HG02840 (cell line): ENCODE results near the gene SLC9A9.

Experiments
- ATAC-seq: cut with Tn5 transposase; IDR thresholded peaks from one replicate; pipeline ENCODE4 v1.9.1; 2021; ENCODE audit warnings: mild to moderate bottlenecking, moderate library complexity, moderate number of reproducible peaks; ENCODE audit not compliant: unreplicated experiment, low FRiP score

SLC9A9 gene

DNA sequence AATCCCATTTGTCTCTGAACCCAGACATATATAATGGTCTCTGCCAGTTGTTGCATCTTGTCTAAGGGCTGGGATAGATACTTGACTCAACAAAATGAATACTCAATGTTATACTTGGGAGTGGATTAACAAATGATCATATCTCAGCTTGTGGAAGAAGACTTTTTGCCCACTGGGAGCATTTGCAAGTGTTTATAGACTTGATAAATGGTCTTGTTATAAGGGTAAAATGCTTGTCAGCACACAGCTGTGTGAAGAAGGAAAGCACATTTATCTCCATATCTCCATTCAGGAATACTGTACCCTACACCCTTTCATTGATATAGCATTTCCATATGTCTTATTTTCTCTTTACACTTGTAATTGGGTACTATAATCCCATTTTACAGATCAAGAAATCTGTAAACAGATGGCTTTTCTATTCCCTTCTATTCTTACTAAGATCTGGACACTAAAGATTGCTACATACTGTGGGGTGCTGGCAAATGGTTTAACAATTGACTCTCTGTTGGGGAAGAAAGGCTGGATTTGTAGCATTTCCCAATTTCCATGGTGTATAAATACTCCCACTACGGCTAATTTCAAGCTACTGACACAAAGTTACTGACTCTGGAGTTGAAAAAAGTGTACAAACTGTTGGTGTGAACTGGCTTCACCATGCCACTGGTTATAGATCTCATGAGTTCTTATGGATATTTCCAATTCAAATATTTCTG lies 574.1 kb downstream of the SLC9A9 start:
- ATAC-seq: no peak

DNA sequence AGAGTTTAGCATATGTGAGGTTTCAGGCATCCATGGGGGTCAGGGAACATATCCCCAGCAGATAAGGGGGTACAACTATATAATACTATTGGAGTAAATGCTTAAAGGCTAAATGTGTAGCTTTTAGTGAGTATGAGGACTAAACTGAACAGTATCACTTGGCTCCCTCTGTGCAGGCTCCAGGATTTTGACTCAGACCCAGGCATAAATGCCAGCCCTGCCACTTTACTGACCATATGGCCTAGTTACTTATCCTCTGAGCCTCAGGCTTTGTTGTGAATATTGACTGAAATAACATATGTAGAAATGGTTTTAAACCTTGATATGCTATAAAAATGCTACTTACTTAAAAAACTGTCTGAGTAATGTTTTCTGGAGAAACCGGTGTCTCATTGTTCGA lies 577.1 kb downstream of the SLC9A9 start:
- no peak for ATAC-seq

DNA sequence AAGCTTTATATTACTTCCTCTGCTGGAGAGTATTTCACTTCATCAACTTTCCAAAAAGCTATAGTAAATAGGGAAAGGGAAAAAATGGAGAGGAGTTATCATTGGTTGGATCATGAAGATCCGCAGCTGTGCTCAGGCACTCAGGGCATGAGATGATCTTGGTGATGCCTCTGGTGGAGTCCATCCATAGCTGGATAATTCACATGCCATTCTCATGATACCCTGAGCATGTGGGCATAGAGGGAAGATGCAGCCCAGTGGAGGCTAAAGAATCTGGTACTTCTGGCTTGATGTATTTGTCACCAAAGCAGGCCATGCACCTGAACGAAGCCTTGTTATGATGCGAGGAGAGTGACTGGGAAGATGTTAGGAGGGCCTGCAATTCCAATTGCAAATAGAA lies 578.5 kb downstream of the SLC9A9 start:
- ATAC-seq: no peak

DNA sequence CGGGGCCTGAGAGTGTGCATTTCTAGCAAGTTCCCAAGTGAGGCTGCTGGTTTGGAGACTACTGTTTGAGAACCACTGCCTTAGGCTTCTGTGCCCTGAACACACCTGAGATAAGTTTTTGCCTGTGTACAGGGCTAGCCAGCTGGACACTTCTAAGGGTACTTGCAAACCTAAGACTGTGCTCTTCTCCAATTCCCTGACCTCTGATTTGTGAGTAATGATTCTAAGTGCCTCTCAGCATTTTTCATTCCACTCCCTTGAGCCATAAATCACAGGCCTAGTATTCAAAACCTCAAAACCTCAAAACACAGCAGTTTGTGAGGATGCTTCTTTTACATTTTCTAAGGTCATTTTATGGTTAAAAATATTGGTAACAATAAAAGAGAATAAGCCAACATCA lies 580.3 kb downstream of the SLC9A9 start:
- no peak for ATAC-seq

DNA sequence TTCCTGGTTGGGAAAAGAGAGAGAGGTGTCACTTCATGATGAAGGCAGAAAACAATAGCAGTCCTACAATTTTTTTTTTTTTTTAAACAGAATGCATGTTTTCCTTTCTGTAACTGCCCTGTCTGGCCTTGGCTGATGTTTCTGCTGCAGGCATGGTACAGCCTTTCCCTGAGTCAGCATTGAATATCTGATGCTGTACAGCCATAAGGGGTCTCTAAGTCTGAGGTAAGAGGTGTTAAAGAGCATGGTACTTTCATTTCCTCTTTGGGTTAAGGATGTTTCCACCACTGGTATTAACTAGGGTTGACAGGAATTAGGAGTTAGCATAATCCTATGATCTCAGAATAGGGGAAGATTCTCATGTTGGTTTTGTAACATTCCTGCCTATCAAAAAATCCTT lies 581.3 kb downstream of the SLC9A9 start:
- no peak for ATAC-seq

DNA sequence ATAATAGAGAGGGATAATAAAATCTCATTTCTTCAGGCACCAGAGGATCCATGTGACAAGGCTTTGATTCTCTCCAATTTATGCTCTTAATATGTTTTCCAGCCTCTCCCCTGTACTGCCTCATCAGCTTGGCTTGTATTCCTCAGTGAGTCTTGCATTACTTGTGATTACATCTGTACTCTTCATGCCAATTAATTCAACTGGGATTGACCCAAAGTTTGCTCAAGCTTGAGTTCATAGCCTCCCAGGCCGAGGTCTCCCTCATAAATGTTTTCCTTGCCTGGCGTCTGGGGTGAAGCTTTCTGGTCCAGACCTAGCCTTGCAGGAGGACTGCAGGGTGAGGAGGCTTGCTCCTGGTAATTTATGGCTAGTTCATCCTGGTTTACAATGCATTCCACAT lies 581.8 kb downstream of the SLC9A9 start:
- ATAC-seq: no peak

DNA sequence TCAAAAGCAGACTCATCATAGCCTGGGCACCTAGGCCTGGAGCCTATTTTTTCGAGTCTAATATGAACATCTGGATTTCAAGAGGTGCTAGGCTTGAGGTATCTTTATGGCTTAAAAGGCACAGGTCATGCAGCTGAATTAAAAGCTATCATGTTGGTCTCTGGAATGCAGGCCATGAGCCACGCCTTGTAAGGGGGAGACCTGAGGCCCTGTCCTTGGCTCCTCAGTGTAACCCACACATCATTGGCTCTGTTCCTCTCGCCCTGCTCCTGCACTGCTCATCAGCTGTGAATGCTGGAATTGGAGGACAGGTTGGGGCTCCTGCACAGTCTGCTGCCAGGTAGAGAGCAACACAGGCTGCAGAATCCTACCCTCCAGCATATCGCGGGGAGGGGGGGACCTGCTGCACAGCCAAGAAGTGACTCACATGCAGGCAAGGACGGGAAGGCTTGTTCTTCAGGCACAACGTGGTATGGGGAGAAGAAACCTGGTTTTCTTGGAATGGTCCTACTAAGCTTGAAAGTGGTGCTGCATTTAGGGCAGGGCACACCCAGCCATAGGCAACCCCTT lies 582.7 kb downstream of the SLC9A9 start:
- ATAC-seq: no peak

DNA sequence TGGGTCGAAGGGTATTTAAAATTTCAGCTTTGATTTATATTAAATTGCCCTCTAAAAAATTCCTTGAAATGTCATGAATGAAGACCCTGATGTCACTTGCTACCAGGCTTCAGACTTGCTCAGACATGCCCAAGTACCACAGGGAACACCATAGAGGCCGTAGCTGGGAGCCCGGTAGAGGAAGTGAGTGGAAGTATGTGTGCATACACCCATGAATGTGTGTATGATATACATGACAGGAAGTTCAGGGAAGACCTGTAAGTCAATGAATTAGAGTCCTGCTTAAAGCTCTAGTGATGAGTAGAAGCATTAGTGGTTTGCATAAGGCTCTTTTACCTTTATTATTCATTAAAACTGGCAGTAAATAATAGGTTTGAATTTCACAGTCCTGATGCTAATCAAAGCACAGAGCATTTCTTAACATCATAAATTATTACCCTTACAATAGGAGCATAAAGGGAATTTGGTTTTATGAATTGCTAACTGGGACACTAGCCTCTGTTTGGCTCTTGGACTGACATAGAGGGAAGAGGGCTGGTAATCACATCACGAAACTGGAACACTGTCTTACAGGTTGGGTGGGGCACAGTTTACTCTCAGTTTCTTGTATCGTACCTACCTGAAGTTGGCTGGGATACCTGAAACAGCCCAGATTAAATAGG lies 584.3 kb downstream of the SLC9A9 start:
- ATAC-seq: no peak

DNA sequence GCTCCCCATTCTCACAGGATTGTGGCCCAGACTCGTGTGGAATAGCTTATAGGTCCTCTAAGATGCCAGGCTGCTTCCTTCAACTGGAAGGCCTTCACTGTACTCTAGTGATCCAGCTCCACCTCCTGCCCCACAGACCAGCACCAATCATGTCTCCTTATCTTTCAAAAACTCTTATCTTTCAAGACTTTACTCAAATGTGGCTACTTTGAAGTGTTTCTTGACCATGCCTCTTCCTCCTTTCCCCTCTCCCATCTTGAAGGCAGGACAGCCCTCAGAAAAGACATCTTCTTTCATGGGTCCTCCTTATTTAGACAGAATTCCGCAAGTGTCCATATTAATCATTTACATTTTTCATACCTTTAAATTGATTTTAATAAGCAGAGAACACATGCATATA lies 586.4 kb downstream of the SLC9A9 start:
- no peak for ATAC-seq

DNA sequence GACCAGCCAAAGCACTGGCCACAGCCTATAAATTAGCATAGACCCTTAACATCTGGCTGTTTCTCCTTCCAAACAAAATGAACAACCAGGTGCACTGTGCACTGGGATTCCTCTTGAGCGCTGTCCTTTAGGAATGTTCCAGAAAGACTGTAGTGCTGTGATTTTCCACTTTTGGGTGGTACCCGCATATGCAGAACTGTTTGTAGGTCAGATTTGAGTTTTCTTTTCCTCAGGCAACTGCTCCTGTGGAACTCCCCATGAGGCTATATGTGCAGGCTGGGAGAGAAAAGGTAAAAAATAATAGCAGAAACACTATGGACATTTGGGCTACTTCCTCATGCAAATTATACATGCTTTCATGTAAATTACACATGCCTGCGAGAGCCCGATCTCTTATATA lies 589.6 kb downstream of the SLC9A9 start:
- no peak for ATAC-seq

DNA sequence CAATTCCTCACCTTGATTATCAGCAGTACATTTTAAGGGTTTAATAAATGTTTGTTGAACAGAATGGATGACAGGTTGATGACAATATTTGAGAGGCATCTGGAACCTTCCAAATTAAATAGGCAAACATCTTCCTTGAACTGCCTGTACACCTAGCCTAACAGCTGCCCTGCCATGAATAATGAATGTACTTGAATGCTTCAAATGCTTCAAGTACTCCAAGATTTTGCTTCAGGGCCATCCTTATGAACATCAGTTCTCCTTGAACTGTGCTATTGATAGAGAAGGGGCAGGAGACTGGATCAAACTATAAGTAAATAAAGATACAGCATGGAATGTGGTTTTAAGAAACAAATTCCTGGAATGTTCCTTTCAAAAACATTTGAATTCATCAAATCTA lies 591.9 kb downstream of the SLC9A9 start:
- no peak for ATAC-seq

DNA sequence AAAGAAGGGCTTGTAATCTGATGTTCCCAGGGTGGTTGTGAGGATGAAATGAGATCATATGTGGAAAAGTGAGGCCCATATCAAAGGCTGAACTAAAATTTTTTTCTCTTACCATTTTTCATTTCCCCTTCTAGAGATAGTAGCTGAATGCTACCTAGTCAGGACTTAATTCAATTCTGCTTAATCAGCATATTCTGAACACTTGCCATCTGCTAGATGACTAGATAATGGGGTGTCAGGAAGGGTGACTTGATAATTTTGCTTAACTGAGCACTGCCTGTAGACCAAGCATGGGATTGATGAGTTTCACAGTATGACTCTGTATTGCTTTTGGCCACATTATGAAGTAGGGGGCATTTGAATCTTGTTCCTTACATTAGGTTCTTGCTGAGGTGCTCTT lies 592.5 kb downstream of the SLC9A9 start:
- ATAC-seq: no peak

DNA sequence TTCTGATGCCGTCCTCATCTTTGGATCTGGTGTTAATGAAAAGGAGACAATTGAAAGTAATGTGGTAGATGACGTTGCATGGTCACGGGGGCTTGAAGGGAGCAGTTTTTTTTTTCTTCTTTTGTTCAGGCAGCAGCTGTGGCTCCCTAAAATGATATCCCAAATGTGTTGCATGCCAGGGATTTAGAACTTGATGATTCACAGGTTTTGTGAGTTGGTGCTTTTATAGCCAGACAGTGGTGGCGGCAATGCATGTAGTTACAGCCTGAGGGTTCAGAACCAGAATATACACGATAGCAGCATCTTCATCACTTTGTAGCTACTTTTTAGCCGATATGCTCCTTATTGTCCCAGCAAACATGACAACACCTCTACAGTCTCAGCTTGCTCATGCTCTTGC lies 595.3 kb downstream of the SLC9A9 start:
- ATAC-seq: no peak

DNA sequence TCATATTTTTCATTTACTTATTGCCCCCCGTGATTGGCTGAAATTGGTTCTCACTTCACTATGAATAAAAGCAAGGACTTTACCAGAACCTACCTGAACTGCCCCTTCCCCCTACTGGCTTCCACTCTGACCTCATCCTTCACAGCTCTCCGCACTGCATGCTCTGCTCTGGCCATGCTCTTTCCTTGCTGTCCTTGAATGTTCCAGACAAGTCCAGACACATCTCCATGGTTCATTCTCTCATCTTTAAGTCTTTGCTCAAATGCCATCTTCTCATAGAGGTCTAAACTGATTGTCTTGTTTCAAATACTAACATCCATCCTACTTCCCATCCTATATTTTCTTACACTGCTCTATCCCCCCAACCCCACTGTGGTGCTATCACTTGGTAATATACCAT lies 599.3 kb downstream of the SLC9A9 start:
- no peak for ATAC-seq

DNA sequence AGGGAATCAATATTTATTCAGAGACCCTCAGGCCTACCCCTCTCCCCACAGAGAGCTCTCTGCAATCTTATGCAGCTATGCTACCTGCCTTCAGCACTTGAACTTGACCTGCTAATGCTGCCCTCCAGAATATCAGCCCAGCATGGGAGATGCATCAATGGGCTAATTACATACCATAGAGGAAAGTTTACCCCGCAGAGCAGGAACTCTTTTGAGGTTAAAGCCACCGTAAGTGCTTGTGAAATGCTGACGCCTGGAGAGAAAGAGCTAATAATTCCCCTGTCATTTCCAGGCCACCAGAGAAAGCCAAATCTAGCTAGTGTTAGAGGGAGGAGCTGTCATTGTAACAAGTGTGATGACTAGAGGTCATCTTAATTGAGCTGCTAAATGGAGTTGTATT lies 601.2 kb downstream of the SLC9A9 start:
- ATAC-seq: no peak

DNA sequence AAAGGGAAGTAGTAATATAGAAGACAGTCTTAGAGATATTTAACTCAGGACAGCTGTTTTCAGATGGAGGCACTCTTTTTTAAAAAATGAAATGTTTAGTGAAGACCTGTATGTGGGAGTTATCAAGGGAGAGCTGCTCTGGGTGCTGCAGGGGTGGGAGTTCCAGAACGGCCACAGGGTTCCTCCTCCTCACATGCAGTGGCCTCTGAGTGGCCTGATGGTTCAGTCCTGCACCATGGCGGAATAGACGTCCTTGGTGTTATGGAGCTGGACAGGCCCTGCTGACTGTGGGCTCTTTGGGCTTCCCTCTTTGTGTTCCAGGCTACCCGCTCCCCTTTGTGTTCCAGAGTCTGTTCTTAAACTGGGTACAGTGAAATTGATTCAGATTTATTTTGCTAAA lies 602.6 kb downstream of the SLC9A9 start:
- no peak for ATAC-seq

DNA sequence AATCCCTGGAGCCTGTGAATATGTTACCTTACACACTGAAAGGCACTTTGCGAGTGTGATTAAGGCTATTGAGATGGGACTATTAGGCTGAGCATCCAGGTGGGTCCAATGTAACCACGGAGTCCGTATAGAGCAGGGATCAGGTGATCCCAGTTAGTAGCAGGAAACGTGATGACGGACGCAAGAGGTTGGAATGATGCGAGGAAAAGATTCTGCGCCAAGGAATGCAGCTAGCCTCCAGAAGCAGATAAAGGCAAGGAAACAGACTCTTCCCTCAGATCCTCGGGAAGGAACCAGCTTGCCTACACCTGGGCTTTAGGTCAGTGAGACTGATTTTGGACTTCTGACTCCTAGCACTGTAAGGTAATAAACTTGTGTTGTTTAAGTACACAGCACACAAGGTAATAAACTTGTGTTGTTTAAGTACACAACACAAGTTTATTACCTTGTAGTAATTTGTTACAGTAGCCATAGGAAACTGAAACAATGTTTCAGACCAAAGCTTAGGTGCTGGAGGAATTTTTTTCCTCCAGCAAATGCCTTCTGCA lies 603.7 kb downstream of the SLC9A9 start:
- ATAC-seq: no peak

DNA sequence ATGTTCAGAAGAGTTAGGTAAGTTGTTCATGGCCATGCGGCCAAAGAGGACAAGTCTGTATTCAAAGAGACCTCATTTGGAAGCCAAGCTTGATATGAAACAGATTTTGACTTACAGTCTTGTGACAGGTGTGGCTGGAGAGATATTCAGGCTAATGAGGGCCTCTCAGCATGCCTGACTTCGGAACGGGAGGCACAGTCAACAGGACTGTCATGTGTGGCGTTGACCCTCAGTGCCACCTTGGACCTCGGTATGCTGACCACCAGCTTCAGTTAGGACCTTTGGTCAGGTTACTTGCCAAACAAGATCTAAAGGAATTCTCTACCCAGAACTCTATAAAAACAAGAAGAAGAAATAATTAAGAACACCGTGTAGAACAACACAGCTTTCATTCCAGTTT lies 604.6 kb downstream of the SLC9A9 start:
- ATAC-seq: no peak

DNA sequence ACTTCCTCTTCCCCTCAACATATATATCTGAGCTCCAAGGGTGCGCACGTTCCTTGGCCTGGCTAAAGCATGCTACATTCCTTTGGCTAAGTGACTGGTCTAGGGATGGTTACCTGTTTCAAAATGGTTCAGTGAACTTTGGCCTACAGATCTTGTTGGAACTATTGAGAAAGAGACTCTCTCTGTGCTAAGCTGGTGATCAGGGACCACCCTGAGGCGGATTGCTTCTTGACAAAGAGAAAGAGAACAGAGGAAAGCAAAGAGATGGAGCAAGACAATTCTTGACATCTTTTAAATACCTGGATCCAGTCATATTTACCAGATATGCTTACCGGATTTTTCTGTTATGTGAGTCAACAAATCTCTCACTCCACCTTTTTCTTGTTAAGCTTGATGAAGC lies 605.6 kb downstream of the SLC9A9 start:
- ATAC-seq: no peak

DNA sequence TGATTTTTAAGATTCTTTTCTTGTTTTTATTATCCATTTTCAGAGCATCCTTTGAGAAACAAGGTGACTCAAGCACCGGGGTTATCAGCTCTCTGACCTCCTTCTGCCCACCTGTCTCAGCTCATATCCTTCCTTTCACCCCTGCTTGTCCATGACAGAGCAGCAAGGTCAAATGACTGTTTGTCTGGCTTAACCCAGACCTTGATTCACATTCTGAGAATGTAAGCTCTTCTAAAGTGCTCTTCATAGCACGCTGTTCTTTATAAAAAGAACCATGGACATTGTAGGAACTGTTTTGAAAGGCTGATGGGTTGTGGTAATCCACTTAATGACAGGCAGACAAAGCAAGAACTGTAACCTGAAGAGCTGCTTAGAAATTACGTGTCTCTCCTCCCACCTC lies 606.2 kb downstream of the SLC9A9 start:
- no peak for ATAC-seq

DNA sequence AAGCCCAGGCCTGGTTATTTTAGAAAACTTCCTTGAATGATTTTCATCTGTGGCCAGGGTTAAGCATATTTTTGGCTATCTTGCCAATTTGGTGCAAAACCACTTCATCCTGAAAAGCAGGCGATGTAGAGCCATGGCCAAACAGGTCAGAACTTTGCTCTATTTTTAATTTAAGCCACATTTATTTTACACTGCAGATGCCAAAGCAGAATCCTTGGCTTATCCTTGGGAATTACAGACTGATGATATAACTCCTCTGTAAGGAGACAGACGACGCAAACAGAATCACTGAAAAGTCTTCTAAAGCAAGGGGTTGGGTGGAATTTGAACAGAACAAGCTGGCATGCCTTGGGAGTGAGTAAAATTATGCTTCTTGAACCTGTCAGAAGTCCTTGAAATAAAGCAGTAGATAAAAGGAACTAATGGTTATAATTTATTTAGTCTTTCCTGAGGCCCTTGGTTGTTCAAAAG lies 606.8 kb downstream of the SLC9A9 start:
- no peak for ATAC-seq

DNA sequence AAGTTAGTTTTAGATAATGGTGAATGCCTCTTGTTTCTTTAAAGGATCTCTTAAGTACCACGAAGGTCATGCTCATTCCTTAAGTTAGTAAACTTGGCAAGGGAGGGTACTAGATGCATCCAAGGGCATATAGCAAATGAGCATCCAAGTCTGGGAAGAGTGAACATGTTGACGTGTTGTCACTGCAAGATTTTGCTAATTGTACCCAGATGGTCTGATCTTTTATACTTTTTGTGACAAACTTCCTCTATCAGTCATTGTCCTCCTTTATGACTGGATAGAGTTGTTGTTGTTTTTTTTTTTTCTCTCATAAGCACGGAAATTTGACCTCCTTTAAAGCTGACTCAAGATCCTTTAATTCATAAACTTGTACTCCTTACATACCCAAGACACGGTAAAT lies 607.4 kb downstream of the SLC9A9 start:
- no peak for ATAC-seq
